H1 (cell line): Measurements from ENCODE around the gene AIFM3. TPM values are rescaled to one million over a fixed set of nuclear protein-coding genes. Genes with fewer than 3 reads are reported as not detected.

Experiments
- BCL11A ChIP-seq, 2 experiments: IDR thresholded peaks; one replicate each; pipeline ENCODE4 v1.6.1; 2011; ENCODE audit warnings: low read depth in 2 of 2, low read length in 2 of 2, mild to moderate bottlenecking in 2 of 2
- BRCA1 ChIP-seq: IDR thresholded peaks from 2 replicates; pipeline ENCODE4 v1.6.1; 2012; ENCODE audit warnings: low read depth, low read length, improper control_type of control experiment
- USF2 ChIP-seq: IDR thresholded peaks from 2 replicates; pipeline ENCODE4 v1.6.1; 2011; ENCODE audit warnings: low read length, improper control_type of control experiment
- polyA plus RNA-seq, 7 experiments: library from polyadenylated mRNA; depleted of rRNA in 3 of 7; stranded (reverse) in 5 of 7; unstranded in 2 of 7; fragments of >200 nt in 5 of 7; fragments of 200-250 nt in 2 of 7; gene quantifications; 1 replicate in 5 of 7; 2 replicates in 1 of 7; 4 replicates in 1 of 7; pipeline versions ENCODE4 v1.2.1 to v1.2.3, GENCODE V29; 2011 to 2013; ENCODE audit warnings: missing spikeins in 2 of 7, mixed read lengths in 2 of 7
- total RNA-seq: library from RNA; stranded (reverse); fragmentation: NEBNext Ultra II Directional; extraction: Animal tissue kit (Norgen Biotek cat#: 25700); gene quantifications from 2 replicates; pipeline ENCODE4 v1.2.1, GENCODE V29; 2021

AIFM3 gene
- total and polyA plus RNA-seq, 2 of the 8 experiments (the other 6 are each of a cell fraction or from before 2014, with no cell fraction given): 0.86 to 1.4 TPM

GRCh38 chr22:20967697-20968211 lies 699 bp downstream of the AIFM3 start (continued):
- TF ChIP-seq USF2 (no peak), BCL11A (IDR thresholded peaks at IDR 0.05; ENCODE audit: low read depth in 2 of 2, low read length in 2 of 2) (no peak), BRCA1 (no peak)
